AG04450 (cell line): ENCODE measurements around the gene POMT1. TPM values are rescaled to one million over a fixed set of nuclear protein-coding genes. Genes with fewer than 3 reads are reported as not detected.

Experiments used
- CTCF ChIA-PET: fragments of 300-600, 350-600 bp; formaldehyde crosslinking; extraction: SDS; loops from one replicate; lab custom pipeline; 2022; ENCODE audit warnings: antibody characterized with exemption, inconsistent platforms; lab: Charles Lee
- POLR2A ChIA-PET: fragments of 350-600 bp; formaldehyde crosslinking; extraction: SDS; loops from one replicate; lab custom pipeline; 2021; ENCODE audit warnings: antibody characterized with exemption, inconsistent platforms; lab: Yijun Ruan, JAX
- DNase-seq: peaks from one replicate; pipeline ENCODE4 v3.0.0-alpha.2; 2011; ENCODE audit warnings: low read depth, low spot score
- H3K27ac ChIP-seq: one replicate; pipeline ENCODE4 v1.5.1; 2012; ENCODE audit warnings: low read depth, low read length, control low read depth
- H3K27me3 ChIP-seq: one replicate; pipeline ENCODE4 v1.6.0; 2012; ENCODE audit warnings: low read length; ENCODE audit not compliant: control insufficient read depth, insufficient read depth
- H3K4me3 ChIP-seq: 2 replicates; pipeline ENCODE4 v1.5.1; 2011; ENCODE audit warnings: mild to moderate bottlenecking, low read depth, low read length, control low read depth
- H3K9me3 ChIP-seq: 2 replicates; pipeline ENCODE4 v1.5.1; 2012; ENCODE audit warnings: low read length; ENCODE audit not compliant: control insufficient read depth, insufficient read depth
- CTCF ChIP-seq: IDR thresholded peaks from 2 replicates; pipeline ENCODE4 v1.5.1; 2011; ENCODE audit warnings: low read depth, low read length, control low read depth, inconsistent platforms
- polyA plus RNA-seq: library from polyadenylated mRNA; depleted of rRNA; stranded (reverse); fragments of >200 nt; gene quantifications from 2 replicates; pipeline ENCODE4 v1.2.3, GENCODE V29; 2011

Gene POMT1
- polyA plus RNA-seq, 1 experiment, result 23.8 TPM

- Histone ChIP-seq H3K27ac (no peak overlapping the region), H3K4me3 (no peak overlapping the region), H3K9me3 (no peaks in the 10 kb centered on the region), H3K27me3 (no peaks in the 10 kb centered on the region)
- no peak for DNase-seq
- TF ChIP-seq CTCF, result no peak
- CTCF ChIA-PET, result interaction anchor here (1.0 to 1.2 kb wide), 3 partner anchors 12 to 131 kb away, joined by 3 to 12 read pairs (median 3); no protein-coding TSS in a partner anchor
- POLR2A ChIA-PET, result no interaction called here
Measured at GRCh38 chr9:131480258-131480657, 22.5 kb upstream of the POMT1 start.

GRCh38 chr9:131481441-131482342 lies 21.0 kb upstream of the POMT1 start:
- no peak for TF ChIP-seq CTCF
- Histone ChIP-seq H3K4me3 (no peak overlapping the region), H3K27ac (no peak overlapping the region), H3K27me3 (no peaks in the 10 kb centered on the region), H3K9me3 (no peaks in the 10 kb centered on the region)
- CTCF ChIA-PET, result interaction anchor here (0.6 to 1.2 kb wide), 5 partner anchors 22 to 1637 kb away, joined by 3 to 5 read pairs (median 4); no protein-coding TSS in a partner anchor
- POLR2A ChIA-PET, result interaction anchor here (0.6 to 0.7 kb wide), 2 partner anchors 46 to 300 kb away, joined by 3 to 4 read pairs; no protein-coding TSS in a partner anchor
- no peak for DNase-seq

GRCh38 chr9:131482343-131483006 lies 20.2 kb upstream of the POMT1 start:
- ChIA-PET POLR2A (no interaction called here), CTCF (interaction anchor here (0.6 kb wide), 1 partner anchor 258 kb away, joined by 3 read pairs; no protein-coding TSS in a partner anchor)
- Histone ChIP-seq H3K4me3 (no peak overlapping the region), H3K27me3 (no peaks in the 10 kb centered on the region), H3K9me3 (no peaks in the 10 kb centered on the region), H3K27ac (no peak overlapping the region)
- no peak for TF ChIP-seq CTCF
- DNase-seq, result no peak

GRCh38 chr9:131483319-131484050 lies 19.2 kb upstream of the POMT1 start:
- H3K27me3 ChIP-seq, result no peaks in the 10 kb centered on the region
- ChIA-PET POLR2A (no interaction called here), CTCF (no interaction called here)
- H3K27ac ChIP-seq, result no peak overlapping the region
- TF ChIP-seq CTCF, result no peak
- DNase-seq, result no peak
- no peak overlapping the region for H3K4me3 ChIP-seq
- H3K9me3 ChIP-seq, result no peaks in the 10 kb centered on the region
